COR-L47 (cell line): ENCODE data around the gene SPDYE4.

Experiments
- DNase-seq: peaks from one replicate; lab custom pipeline; 2025; lab: John Stamatoyannopoulos, UW

SPDYE4 gene

DNA sequence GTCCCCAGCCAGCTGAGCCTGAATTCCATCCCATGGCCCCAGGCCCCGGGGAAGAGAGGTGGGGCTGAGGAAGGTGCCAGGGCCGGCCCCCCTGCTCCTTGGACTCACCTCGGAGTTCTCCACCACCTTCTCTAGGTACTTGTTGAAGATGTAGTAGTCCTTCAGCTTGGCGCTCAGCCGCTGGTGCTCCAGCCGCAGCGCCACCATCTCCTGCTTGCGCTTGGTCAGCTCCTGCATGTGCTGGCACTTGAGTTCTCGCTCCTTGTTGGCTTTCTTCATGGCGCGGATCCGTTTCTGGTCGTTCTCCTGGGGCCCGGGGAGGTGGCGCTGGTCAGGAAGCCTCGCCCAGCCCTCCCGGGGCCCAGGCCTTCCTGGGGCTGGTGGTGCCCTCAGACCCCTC lies 17.0 kb downstream of the SPDYE4 start:
- DNase-seq: no peak

DNA sequence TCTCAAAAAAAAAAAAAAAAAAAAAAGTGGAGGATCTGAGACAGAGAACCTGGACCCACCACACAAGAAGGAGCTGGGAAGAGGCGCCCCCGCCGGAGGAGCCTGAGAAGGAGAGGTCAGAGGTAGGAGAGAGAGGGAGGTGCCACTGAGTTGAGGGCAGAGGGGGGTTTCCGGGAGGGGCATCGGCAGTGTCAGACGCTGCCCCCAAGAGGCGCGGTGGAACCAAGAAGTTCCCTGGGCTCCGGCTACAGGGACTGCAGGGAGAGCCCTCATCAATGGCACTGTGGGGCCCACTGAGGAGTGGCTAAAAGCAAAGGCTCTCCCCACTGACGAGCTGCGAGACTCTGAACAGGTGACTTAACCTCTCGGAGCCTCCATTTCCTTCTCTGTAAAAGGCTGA lies 17.9 kb downstream of the SPDYE4 start:
- DNase-seq: no peak

GRCh38 chr17:8739097-8739496 lies 19.2 kb downstream of the SPDYE4 start:
- DNase-seq: no peak

DNA sequence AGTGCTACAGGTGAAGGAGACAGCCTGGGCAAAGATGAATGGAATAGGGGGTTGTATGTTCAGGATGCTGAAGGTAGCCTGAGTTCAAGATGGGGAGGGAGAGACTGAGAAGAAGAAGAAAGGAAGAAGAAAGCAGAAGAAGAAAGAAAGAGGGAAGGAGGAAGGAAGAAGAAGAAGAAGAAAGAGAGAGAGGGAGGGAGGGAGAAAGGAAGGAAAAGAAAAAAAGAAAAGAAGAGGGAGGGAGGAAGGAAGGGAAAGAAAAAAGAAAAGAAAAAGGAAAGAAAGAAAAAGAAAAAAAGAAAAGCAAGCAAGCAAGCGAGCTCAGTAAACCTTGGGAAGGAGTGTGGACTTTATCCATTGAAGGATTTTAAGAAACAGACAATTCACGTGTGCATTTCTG lies 21.6 kb downstream of the SPDYE4 start:
- no peak for DNase-seq

DNA sequence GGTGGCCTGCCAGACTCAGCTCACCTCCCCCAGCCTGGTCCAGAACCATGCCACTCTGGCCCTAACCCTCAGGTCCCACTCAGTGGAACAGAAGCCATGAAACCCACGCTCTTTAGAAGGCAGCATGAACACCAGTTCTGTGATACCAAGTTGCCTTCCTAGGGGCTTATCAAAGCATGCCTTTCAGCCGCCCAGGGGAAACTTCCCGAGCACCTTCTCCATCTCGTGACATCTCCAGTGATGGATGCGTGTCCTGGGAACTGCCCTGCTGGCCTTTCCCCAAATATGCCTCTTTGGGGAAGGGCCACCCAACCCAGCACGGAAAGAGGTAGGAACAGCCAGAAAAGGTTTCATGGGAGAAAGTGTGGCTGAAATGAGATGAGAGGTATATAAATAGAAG lies 22.0 kb downstream of the SPDYE4 start:
- DNase-seq: no peak

DNA sequence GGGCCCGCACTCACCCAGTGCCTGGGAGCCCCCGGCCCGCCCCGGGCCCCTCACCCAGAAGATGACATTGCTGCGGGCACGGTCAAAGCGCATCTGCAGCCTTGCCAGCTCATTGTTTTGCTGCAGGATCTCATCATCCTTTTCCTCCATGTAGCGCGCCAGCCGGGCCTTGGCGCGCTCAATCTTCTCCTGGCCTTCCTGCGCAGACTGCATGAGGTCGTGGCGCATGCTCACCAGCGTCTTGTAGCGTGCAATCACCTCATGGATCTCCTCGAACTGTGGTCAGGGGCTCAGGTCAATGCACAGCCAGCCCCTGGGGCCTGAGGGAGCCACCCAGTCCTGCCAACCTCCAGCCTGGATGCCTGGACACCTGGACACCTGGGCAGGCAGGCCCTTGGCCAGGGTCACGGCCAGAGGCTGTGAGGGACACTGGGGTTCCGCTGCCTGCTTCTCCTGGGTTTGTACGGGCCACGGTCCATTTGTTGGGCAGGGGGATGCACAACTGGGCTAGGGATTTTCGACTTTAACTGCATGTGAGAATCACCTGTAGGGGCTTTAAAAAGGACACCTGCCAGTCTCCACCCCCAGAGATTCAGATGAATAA lies 22.9 kb downstream of the SPDYE4 start:
- no peak for DNase-seq

- DNase-seq: no peak
Observed at GRCh38 chr17:8734876-8735275, 23.5 kb downstream of the SPDYE4 start.

- DNase-seq: no peak
Observed at GRCh38 chr17:8732406-8733085, 25.8 kb downstream of the SPDYE4 start.

- no peak for DNase-seq
Observed at GRCh38 chr17:8729860-8730259, 28.5 kb downstream of the SPDYE4 start.

GRCh38 chr17:8729421-8729820 lies 28.9 kb downstream of the SPDYE4 start:
- no peak for DNase-seq

GRCh38 chr17:8728971-8729370 lies 29.4 kb downstream of the SPDYE4 start:
- no peak for DNase-seq

- no peak for DNase-seq
Observed at GRCh38 chr17:8728251-8728938, 30.0 kb downstream of the SPDYE4 start.

DNA sequence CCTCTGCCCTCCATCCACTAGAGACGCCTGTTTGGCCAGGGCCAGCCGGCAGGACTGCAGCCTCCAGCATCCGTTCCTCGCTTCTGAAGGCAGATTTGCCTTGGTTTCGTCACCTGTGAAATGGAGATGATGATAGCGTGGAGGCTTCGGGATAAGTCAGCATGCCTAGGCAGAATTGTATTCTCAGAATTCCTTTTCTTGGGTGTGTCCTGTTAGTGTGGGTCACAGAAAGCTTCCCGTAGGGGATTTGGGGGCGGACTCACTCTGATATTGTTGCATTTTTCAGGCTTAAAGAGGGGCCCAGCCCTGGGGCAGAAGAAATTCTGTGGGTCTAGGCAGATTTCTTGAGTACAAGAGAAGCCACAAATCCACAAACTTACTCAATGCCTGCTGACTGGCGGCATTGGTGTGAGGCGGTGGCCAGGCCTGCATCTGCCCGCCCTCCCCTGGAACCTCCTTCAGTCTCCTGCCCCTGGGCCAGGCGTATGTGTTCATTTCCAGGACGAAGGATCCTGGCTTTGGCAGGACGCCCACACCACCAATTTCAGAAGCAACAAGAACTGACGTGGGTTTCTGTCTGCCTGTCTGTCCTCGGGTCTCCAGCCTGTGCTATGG lies 31.3 kb downstream of the SPDYE4 start:
- no peak for DNase-seq

DNA sequence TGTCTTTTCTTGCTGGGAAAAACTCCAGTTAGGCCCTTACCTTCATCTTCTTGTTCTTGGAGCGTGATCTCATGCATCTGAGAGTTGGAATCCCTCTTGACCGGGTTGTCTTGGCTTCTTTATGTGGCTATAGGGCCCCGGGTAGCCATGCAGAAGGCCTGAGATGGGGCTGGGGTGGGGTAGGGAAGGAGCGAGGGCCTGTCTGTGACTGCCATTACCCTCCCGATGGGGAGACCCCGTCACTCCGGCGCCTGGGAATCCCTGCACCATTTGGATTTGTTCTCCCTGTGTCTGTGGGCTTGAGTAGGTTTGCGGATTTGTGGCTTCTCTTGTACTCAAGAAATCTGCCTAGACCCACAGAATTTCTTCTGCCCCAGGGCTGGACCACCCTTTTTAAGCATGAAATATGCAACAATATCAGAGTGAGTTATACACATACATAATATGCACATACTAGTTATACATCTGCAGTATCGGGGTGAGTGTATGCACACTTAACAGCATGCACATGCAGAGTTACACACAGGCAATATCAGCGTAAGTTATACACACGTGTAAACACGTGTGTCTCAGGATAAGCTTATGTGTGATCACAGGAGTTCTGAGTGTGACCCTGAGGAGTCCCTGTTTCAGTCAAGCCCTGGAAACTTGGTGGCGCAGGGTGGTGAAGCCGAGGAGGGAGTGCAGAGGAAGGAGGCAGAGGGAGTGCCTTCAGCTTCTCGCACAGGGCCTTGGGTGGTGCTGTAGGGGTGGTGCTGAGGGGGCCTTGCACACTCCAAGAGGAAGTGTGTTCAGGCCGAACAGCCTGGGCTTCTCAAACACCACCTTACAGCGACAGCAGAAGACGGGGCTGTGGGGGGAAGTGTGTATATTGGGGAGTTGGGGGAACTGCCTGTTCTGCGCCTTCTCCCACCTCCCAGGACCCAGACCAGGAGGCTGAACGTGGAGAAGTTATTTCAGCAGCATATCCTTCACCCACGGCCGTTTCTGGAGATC lies 32.2 kb downstream of the SPDYE4 start:
- no peak for DNase-seq

GRCh38 chr17:8724451-8724850 lies 33.9 kb downstream of the SPDYE4 start:
- DNase-seq: no peak

GRCh38 chr17:8720596-8720995 lies 37.8 kb downstream of the SPDYE4 start:
- DNase-seq: no peak

GRCh38 chr17:8719291-8720246 lies 38.8 kb downstream of the SPDYE4 start:
- DNase-seq: no peak

DNA sequence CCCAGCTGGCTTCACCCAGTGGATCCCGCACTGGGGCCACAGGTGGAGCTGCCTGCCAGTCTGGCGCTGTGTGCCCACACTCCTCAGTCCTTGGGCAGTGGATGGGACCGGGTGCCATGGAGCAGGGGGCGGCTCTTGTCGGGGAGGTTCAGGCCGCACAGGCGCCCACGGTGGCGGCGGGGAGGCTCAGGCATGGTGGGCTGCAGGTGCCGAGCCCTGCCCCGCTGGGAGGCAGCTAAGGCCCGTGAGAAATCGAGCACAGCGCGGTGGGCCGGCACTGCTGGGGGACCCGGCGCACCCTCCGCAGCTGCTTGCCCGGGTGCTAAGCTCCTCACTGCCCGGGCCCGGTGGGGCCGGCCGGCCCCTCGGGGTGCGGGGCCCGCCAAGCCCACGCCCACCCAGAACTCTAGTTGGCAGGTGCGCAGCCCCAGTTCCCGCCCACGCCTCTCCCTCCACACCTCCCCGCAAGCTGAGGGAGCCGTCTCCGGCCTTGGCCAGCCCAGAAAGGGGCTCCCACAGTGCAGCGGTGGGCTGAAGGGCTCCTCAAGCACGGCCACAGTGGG lies 40.3 kb downstream of the SPDYE4 start:
- DNase-seq: no peak

GRCh38 chr17:8713878-8714277 lies 44.5 kb downstream of the SPDYE4 start:
- DNase-seq: no peak

- DNase-seq: no peak
Observed at GRCh38 chr17:8713315-8713714, 45.0 kb downstream of the SPDYE4 start.
